GM18520 (cell line): ENCODE measurements around the gene USP14.
"Not testable (repeated sequence)": the region's sequence is repeated elsewhere in the genome, so short reads cannot be mapped to it uniquely, and the experiment has no call there.

Experiments
- ATAC-seq: cut with Tn5 transposase; IDR thresholded peaks from one replicate; pipeline ENCODE4 v1.9.1; 2021; ENCODE audit not compliant: unreplicated experiment

Gene USP14

GRCh38 chr18:158128-159036 is at the start of gene USP14:
Gene USP14 (plus strand): TSS chr18:158557. CDS start chr18:158699, 142 bp downstream.
- ATAC-seq: peak; percentile 79

- not testable (repeated sequence) for ATAC-seq
Observed at GRCh38 chr18:108665-109063, 49.7 kb upstream of the USP14 start.

- ATAC-seq: not testable (repeated sequence)
Observed at GRCh38 chr18:109130-109921, 49.0 kb upstream of the USP14 start.

- not testable (repeated sequence) for ATAC-seq
Observed at GRCh38 chr18:109922-110261, 48.5 kb upstream of the USP14 start.

- not testable (repeated sequence) for ATAC-seq
Observed at GRCh38 chr18:110351-111201, 47.8 kb upstream of the USP14 start.

- ATAC-seq: no peak
Observed at GRCh38 chr18:111306-112014, 46.9 kb upstream of the USP14 start.

DNA sequence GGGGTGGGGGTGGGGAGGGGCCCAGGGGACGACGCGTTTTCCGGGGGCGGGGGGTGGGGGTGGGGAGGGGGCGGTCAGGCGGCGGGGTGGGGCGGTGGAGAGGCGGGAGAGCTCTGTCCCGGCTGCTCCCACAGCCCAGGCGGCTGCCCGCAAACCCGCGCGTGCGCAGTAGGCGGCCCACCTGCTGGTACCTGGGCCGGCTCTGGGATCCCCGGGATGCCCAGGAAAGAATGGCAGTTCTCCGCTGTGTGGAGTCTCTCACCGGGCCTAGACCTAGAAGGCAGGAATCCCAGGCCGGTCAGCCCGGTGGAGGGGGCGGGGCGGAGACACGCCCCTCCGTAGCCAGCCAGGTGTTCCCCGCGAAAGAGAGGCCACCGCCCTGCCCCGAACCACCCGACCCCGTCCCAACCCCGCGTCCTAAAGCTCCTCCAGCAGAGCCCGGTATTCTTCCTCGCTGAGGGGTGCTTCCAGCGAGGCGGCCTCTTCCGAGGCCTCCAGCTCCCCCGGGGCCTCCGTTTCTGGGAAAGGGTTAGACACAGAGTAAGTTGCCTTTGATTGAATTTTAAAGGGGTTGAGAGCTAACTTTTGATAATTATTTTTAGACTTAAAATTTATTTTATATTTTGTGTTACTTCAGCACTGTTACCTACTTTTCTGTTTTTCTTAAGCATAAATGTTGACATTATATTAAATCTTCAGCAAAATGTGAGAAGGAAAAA is 46.2 kb upstream of the USP14 start:
- not testable (repeated sequence) for ATAC-seq

- ATAC-seq: not testable (repeated sequence)
Observed at GRCh38 chr18:120539-121260, 37.7 kb upstream of the USP14 start.

DNA sequence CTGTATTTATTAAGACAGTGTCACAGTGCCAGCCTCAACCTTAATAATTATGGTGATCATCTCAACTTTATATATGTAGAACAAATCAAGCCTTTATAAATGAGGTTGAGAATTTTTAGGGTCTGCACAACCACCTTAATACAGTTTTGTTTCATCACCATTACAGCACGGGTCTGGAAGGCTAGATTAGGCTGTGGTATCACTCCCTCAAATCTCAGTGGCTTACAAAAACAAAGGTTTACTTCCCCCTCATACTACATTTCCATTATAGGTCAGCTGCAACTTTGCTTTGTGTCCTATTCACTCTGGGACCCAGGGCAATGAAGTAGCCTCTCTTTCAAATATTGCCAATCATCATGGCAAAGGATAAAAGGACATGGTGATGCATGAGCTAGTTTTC is 23.3 kb upstream of the USP14 start:
- ATAC-seq: no peak

- ATAC-seq: no peak
Observed at GRCh38 chr18:136433-136832, 21.9 kb upstream of the USP14 start.

DNA sequence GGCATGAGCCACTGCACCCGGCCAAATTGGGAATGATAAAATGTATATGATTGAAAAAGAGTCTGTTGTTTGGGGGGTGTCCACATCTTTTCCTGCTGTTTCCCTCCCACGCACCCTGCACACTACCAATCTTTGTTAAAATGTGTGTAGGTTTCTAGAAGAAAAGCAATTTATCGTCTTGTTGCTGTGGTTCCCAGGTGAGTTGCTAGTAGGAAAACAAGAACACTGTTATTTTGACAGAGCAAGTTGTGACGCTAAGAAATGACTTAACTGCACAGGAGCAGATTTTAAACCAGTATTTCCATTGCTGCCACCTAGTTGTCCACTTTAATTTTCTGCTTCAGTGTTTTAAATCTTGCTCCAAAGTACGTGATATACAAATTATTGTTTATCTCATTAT is 21.0 kb upstream of the USP14 start:
- ATAC-seq: no peak

- ATAC-seq: no peak
Observed at GRCh38 chr18:140670-141266, 17.6 kb upstream of the USP14 start.

DNA sequence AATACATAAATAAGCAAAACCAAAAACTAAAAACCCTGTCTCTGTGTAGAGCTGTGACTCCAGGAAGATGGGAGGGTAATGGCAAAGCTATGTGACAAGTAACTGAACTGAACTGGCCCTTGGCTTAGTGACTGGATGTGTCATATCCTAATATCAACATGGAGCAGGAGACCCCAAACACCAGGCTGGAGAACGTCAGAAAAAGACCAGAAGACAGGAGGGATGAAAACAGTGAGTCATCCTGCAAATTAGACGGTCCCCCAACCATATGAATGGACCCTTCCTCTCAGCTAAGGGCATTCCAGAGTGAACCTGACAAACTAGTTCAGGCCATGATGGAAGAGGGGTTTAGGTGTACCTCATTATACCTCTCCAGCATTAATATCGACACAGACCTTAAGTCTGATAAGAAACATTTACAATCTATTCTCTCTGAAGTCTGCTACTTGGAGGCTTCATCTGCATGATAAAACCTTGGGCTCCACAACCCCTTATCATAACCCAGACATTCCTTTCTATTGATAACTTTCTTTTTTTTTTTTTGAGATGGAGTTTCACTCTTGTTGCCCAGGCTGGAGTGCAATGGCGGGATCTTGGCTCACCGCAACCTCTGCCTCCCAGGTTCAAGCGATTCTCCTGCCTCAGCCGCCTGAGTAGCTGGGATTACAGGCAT is 15.6 kb upstream of the USP14 start:
- ATAC-seq: not testable (repeated sequence)

DNA sequence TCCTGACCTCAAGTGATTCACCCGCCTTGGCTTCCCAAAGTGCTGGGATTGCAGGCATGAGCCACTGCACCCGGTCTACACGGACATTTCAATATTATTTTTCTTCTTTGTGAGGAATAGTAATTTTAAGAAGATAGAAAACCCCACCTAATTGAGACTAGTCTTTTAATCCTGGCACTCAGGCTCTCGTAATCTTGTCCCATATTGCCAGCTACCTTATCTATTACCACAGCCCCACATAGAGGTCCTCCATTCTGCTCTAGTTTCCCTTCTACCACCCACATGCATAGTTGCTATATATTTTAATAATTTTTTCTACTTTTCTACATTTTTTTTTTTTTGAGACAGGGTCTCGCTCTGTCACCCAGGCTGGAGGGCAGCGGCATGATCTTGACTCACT is 9.5 kb upstream of the USP14 start:
- no peak for ATAC-seq

DNA sequence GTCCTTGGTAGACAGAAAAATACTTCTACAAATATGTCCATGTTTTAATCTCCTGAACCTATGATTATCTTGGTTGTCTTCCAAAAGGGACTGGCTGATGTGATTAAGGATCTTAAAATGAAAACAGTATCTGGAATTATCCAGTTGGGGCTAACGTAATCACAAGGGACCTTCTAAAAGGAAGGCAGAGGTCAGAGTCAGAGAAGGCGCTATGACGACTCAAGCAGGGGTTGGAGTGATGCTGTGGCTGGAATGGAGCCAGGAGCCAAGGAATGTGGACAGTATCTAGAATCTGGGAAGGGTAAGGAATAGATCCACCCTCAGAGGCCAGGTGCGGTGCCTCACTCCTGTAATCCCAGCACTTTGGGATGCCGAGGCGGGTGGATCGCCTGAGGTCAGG is 4.2 kb upstream of the USP14 start:
- no peak for ATAC-seq

DNA sequence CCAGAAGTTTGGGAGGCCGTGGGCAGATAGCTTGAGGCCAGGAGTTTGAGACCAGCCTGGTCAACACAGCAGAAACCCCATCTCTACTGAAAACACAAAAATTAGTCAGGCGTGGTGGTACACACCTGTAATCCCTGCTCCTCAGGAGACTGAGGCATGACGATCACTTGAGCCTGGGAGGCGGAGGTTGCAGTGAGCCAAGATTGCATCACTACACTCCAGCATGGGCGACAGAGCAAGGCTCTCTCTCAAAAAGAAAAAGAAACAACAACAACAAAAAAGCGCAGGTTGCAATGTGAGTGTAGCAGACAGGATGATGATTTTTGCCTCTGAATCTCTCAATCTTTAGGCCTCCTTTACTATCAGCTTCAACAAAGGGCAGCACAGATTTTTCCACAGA is 2.7 kb upstream of the USP14 start:
- ATAC-seq: no peak

DNA sequence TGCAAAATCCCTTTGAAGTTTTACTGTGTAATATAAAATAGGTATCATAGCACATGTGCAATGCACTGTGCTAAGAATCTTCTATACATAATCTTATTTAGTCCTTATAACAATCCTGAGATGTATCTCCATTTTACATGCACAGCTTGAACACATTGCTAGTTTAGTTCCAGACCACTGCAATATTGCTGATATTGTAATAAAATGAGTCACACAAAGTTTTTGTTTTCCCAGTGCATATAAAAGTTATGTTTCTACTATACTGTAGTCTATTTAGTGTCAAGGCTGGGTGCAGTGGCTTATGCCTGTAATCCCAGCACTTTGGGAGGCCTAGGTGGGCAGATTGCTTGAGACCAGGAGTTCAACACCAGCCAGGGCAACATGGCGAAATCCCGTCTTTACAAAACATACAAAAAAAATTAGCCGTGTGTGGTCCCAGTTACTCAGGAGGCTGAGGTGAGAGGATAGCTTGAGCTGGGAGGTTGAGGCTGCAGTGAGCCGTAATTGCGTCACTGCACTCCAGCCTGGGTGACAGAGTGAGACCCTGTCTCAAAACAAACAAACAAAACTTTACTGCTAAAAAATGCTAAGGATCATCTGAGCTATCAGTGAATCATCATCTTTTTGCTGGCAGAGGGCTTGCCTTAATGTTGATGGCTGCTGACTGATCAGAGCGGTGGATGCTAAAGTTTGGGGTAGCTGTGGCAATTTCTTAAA is 1.7 kb upstream of the USP14 start:
- no peak for ATAC-seq
